ENCODE measurements around the gene ZNF619. TPM values are rescaled to one million over a fixed set of nuclear protein-coding genes. Genes with fewer than 3 reads are reported as not detected.

The ZNF619 gene
- 1.6 and 2.4 TPM in 2 replicates for polyA plus RNA-seq (2012; rRNA removed)
- 1.4 and 1.7 TPM in 2 replicates for polyA plus RNA-seq (2012; cell fraction: cytosol; rRNA removed)
- 2.2 and 3.3 TPM in 2 replicates for polyA plus RNA-seq (2012; cell fraction: nucleus; rRNA removed)

- POLR2A ChIA-PET, result interaction anchor here (1.2 to 2.7 kb wide), 4 partner anchors 20 to 48 kb away, joined by 3 to 19 read pairs (median 10); partner anchors contain the start of genes RPL14, ZNF620 and ZNF621
Observed at GRCh38 chr3:40476478-40477470, at the start of gene ZNF619. ZNF619 (plus strand) TSS chr3:40477122; CDS start chr3:40477980, 858 bp downstream.

More at GRCh38 chr3:40476478-40477470, at the start of gene ZNF619:
- Histone ChIP-seq H3K4me3 (ENCODE audit: low read depth in 2 of 2, low read length in 1 of 2) (peak within 1 kb of the TSS; percentile 81 to 95), H2AFZ (ENCODE audit: low read depth) (peak within 1 kb of the TSS; percentile 100), H3K9me2 (no peaks in the 10 kb centered on the region), H4K20me1 (ENCODE audit: insufficient read depth) (no peaks in the 10 kb centered on the region), H3F3A (replicated peaks; ENCODE audit: insufficient read depth) (no peaks in the 10 kb centered on the region), H3K9ac (peak within 1 kb of the TSS; percentile 89), H3K27ac (ENCODE audit: low read depth in 2 of 2, low read length in 1 of 2) (peak within 1 kb of the TSS; percentile 32 to 61; a peak in 2 of 4 replicates), H3K4me1 (ENCODE audit: control insufficient read depth in 1 of 2, insufficient read depth in 2 of 2, low read depth in 1 of 2, low read length in 1 of 2) (peaks cover 4 to 6% of the 10 kb centered on the region in 2 experiments; a peak in 2 of 4 replicates), H3K4me2 (peak within 1 kb of the TSS; percentile 86), H3K9me3 (no peaks in the 10 kb centered on the region), H3K27me3 (ENCODE audit: insufficient read depth) (no peaks in the 10 kb centered on the region), H3K79me2 (ENCODE audit: insufficient read depth) (no peaks in the 10 kb centered on the region), H3K36me3 (replicated peaks in 1 of 2; ENCODE audit: control insufficient read depth in 1 of 2, insufficient read depth in 2 of 2, low read length in 1 of 2) (peaks cover 0 to 11% of the 10 kb centered on the region in 2 experiments)
- CTCF ChIA-PET, result interaction anchor here (3.9 kb wide), 1 partner anchor 28 kb away, joined by 12 read pairs; the partner anchor contains the start of gene ZNF620
- 26% methylated on average over 32 of the region's 48 CpGs for WGBS (ENCODE audit: low lambda C conversion rate)
- peak; percentile 86 for DNase-seq
- TF ChIP-seq REST (IDR thresholded peaks at IDR 0.05; ENCODE audit: low read depth, low read length) (no peak), MAX (IDR thresholded peaks at IDR 0.05; ENCODE audit: low read depth) (peak; percentile 69; the same call in 1 of the 2 replicates), NFIC (IDR thresholded peaks at IDR 0.05; ENCODE audit: borderline replicate concordance) (no peak), MXI1 (IDR thresholded peaks at IDR 0.05; ENCODE audit: low read depth, low read length) (peak; percentile 48; the same call in 1 of the 2 replicates), MEF2A (IDR thresholded peaks at IDR 0.05; ENCODE audit: borderline replicate concordance, low read depth) (no peak), TAF1 (IDR thresholded peaks at IDR 0.05; ENCODE audit: borderline replicate concordance, low read depth, low read length) (peak; percentile 58; the same call in 1 of the 2 replicates), RFX5 (IDR thresholded peaks at IDR 0.05; ENCODE audit: low read length) (no peak), CHD2 (IDR thresholded peaks at IDR 0.05; ENCODE audit: low read length, partially characterized antibody) (no peak), YY1 (IDR thresholded peaks at IDR 0.05; ENCODE audit: low read depth) (peak; percentile 66; the same call in 1 of the 2 replicates), POLR2AphosphoS5 (IDR thresholded peaks at IDR 0.05; ENCODE audit: low read depth, low read length) (peak; percentile 63), GABPA (IDR thresholded peaks at IDR 0.05; ENCODE audit: low read depth) (peak; percentile 68), ELF1 (IDR thresholded peaks at IDR 0.05) (peak; percentile 81), SIN3A (IDR thresholded peaks at IDR 0.05; ENCODE audit: borderline replicate concordance, low read depth, low read length) (peak; percentile 65; the same call in 1 of the 2 replicates), RAD21 (IDR thresholded peaks at IDR 0.05; ENCODE audit: low read length) (no peak), SMC3 (IDR thresholded peaks at IDR 0.05; ENCODE audit: low read depth, low read length) (no peak), TCF12 (IDR thresholded peaks at IDR 0.05) (no peak), FOXM1 (IDR thresholded peaks at IDR 0.05; ENCODE audit: low read depth) (0 out of 2 replicates have a peak, but pooled peaks have one; percentile 12), EZH2phosphoT487 (IDR thresholded peaks at IDR 0.05; ENCODE audit: borderline replicate concordance, low read depth) (no peak), CTCF (IDR thresholded peaks at IDR 0.05) (no peak)
